ENCODE results near the gene ARHGAP8.

DNA sequence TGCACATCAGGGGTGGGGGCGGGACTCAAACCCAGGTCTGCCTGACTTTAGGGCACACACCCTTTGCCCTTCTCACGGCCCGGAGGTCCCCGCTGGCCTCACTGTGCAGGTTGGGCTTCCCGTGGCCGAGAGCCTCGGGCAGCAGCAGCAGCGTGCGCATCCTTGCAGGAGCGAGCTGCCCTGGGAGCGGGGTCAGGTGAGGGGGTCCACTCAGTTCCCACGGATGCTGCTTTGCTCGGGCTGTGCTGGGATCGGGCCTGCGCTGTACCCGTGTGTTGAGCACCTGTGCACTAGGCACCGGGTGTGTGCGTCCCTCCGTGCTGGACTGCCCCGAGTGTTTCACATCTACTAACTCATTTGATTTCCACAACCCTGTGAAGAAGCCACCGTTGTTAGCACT is 25.2 kb upstream of the ARHGAP8 start:
- no peak for TF ChIP-seq POLR2A (IDR thresholded peaks at IDR 0.05; ENCODE audit: low read depth, low read length)
- TF ChIP-seq POLR2AphosphoS5 (IDR thresholded peaks at IDR 0.05; ENCODE audit: low read depth, low read length): no peak
- TF ChIP-seq TAF1 (IDR thresholded peaks at IDR 0.05; ENCODE audit: borderline replicate concordance, low read depth, low read length): no peak

Data from GM12892 (cell line).